ENCODE results near the gene TMEM87B.
A peak's percentile ranks its signal among the peaks of the same experiment; 100 is the strongest.
"Not testable (repeated sequence)": the region's sequence is repeated elsewhere in the genome, so short reads cannot be mapped to it uniquely, and the experiment has no call there.

TMEM87B gene

DNA sequence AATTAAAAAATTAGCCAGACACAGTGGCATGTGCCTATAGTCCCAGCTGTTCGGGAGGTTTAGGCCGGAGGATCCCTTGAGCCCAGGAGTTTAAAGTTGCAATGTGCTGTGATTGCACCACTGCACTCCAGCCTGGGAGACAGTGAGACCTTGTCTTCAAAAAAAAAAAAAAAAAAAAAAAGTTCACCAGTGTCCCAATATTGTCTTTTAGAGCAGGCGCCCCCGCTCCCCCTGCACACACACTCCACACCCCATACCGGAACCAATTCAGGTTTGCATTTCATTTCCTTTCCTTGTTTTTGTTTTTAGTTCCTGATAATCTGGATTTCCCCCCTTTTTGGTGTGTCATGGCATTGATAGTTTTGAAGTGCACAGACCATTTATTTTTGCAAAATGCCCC, 10.4 kb downstream of the TMEM87B start:
- Mint-ChIP-seq H3K4me1 (peaks cover 36% of the 10 kb centered on the region), H3K27ac (peak overlapping the region; percentile 73)

DNA sequence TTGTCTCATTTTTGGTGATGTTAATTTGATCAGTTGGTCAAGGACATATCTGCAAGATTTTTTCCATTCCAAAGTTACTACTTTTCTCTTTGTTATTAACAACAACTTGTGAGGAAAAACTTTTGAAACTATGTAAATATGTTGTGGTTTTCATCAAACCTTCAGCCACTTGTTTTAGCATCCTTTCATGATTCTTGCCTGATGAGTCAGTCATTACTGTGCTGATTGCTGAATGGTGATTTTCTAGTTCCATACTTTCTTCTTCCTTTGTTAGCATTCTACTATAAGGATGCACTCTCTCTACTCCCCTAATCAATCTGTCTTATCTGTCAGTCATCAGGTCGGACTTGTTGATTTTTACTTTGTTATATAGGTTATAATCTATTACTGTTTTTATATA, 10.9 kb downstream of the TMEM87B start:
- DNase-seq (ENCODE audit: low spot score in 2 of 2), result no peak
- Mint-ChIP-seq H3K4me3 (no peak overlapping the region), H3K4me1 (peaks cover 36% of the 10 kb centered on the region), H3K36me3 (peaks cover 59% of the 10 kb centered on the region), H3K27me3 (no peaks in the 10 kb centered on the region), H3K27ac (peak overlapping the region; percentile 73), H3K9me3 (peaks cover 3% of the 10 kb centered on the region)
- ATAC-seq (ENCODE audit: low read depth), result no peak

More for the DNA sequence above, 10.4 kb downstream of the TMEM87B start:
- Mint-ChIP-seq H3K9me3 (peaks cover 3% of the 10 kb centered on the region), H3K4me3 (no peak overlapping the region), H3K27me3 (no peaks in the 10 kb centered on the region), H3K36me3 (peaks cover 58% of the 10 kb centered on the region)
- DNase-seq (ENCODE audit: low spot score in 2 of 2) (no peak), ATAC-seq (ENCODE audit: low read depth) (no peak)

DNA sequence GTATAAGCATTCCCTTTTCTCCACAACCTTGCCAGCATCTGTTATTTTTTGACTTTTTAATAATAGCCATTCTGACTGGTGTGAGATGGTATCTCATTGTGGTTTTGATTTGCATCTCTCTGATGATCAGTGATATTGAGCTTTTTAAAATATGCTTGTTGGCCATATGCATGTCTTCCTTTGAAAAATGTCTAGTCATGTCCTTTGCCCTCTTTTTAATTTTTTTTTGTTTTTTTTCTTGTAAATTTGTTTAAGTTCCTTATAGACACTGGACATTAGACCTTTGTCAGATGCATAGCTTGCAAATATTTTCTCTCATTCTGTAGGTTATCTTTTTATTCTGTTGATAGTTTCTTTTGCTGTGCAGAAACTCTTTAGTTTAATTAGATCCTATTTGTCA, 14.7 kb downstream of the TMEM87B start:
- not testable (repeated sequence) for DNase-seq (ENCODE audit: low spot score in 2 of 2); ATAC-seq (ENCODE audit: low read depth); H3K27me3 Mint-ChIP-seq; H3K4me3 Mint-ChIP-seq; H3K27ac Mint-ChIP-seq; H3K9me3 Mint-ChIP-seq
- H3K36me3 Mint-ChIP-seq, result peaks cover 63% of the 10 kb centered on the region
- peaks cover 29% of the 10 kb centered on the region for H3K4me1 Mint-ChIP-seq

DNA sequence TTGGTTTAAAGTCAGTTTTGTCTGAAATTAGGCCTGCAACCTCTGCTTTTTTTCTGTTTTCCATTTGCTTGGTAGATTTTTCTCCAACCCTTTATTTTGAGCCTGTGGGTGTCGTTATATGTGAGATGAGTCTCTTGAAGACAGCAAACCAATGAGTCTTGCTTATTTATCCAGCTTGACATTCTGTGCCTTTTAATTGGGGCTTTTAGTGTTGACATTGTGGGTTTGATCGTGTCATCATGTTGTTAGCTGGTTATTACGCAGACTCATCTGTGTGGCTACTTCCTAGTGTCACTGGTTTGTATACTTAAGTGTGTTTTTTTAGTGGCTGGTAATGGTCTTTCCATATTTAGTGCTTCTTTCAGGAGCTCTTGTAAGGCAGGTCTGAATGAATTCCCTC, 18.8 kb downstream of the TMEM87B start:
- ATAC-seq (ENCODE audit: low read depth) (no peak), DNase-seq (ENCODE audit: low spot score in 2 of 2) (no peak)
- peaks cover 51% of the 10 kb centered on the region for H3K36me3 Mint-ChIP-seq
- H3K27me3 Mint-ChIP-seq, result no peaks in the 10 kb centered on the region
- H3K4me3 Mint-ChIP-seq, result no peak overlapping the region
- H3K9me3 Mint-ChIP-seq, result peaks cover 8% of the 10 kb centered on the region
- no peak overlapping the region for H3K27ac Mint-ChIP-seq
- peaks cover 26% of the 10 kb centered on the region for H3K4me1 Mint-ChIP-seq

DNA sequence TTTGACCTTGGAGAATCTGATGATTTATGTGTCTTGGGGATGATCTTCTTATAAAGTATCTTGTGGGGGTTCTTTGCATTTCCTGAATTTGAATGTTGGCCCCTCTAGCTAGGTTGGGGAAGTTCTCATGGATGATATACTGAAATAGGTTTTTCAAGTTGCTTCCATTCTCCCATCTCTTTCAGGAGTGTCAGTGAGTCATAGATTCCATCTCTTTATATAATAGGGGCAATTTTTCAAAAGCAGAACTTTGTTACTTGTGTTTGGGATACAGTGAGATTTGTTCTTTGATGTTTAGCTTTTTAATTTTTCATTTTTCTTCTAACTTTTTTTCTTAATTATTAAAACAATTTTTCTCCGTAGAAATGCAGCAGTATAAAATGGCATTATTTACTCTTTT, 19.4 kb downstream of the TMEM87B start:
- Mint-ChIP-seq H3K27me3 (no peaks in the 10 kb centered on the region), H3K4me1 (peaks cover 24% of the 10 kb centered on the region), H3K27ac (no peak overlapping the region)

DNA sequence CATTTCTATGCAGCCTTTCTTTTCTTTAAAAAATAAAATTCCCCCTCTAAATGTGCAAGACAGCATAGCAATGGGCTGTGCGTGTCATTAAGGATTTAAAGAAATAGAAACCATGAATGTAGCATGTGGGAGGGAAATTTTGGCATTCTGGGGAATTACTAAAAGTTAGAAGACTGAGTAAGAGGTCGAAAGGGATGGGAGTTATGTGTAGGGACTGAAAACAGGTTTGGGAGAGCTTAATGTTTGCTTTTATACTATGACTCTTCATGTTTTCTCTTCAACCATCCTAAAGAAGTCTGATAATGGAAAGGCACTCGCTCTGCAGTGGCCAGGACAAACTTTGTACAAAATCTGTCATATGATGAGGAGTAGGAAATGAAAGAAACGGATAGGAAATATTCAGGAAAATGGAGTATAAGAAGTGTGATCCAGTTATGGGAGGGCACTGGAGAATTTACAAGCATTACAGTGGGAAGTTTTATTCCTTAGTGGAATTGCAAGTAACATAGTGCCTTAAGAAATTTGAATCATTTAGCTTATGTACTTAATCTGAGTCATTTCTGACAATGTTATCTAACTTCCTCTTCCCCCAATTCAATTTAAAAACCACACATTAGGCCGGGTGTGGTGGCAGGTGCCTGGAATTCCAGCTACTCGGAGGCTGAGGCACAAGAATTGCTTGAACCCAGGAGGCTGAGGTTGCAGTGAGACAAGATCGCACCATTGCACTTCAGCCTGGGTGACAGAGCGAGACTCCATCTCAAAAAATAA, 20.6 kb downstream of the TMEM87B start:
- Mint-ChIP-seq H3K27ac (peak overlapping the region; percentile 11), H3K4me1 (peaks cover 23% of the 10 kb centered on the region), H3K27me3 (no peaks in the 10 kb centered on the region), H3K36me3 (peaks cover 48% of the 10 kb centered on the region), H3K4me3 (no peak overlapping the region), H3K9me3 (peaks cover 5% of the 10 kb centered on the region)
- ATAC-seq (ENCODE audit: low read depth) (no peak), DNase-seq (ENCODE audit: low spot score in 2 of 2) (no peak)

More for the DNA sequence above, 19.4 kb downstream of the TMEM87B start:
- DNase-seq (ENCODE audit: low spot score in 2 of 2) (no peak), ATAC-seq (ENCODE audit: low read depth) (no peak)
- H3K9me3 Mint-ChIP-seq, result peaks cover 5% of the 10 kb centered on the region
- H3K4me3 Mint-ChIP-seq, result no peak overlapping the region
- peaks cover 52% of the 10 kb centered on the region for H3K36me3 Mint-ChIP-seq

DNA sequence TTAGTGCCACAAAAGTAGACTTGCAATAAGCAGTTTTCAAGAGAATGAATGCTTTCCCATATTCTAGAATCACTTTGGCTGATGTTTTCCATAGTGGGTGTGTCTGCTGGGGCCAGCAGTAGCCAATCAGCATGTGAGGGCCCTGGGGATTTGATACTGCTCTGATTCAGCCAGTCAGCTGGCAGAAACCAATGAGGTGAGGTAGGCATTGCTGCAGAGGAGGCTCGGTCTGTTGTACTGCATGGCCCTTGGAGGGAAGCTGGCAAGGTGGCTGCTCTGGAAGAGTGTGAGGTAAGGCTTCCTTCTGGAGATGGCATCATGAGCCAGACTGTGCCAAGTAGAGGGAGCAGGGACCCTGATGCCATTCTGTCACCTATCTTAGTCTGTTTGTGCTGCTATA, 22.7 kb downstream of the TMEM87B start:
- peaks cover 5% of the 10 kb centered on the region for H3K9me3 Mint-ChIP-seq
- ATAC-seq (ENCODE audit: low read depth) (no peak), DNase-seq (ENCODE audit: low spot score in 2 of 2) (no peak)
- peaks cover 17% of the 10 kb centered on the region for H3K4me1 Mint-ChIP-seq
- H3K27ac Mint-ChIP-seq, result peak overlapping the region; percentile 23
- H3K27me3 Mint-ChIP-seq, result no peaks in the 10 kb centered on the region
- no peak overlapping the region for H3K4me3 Mint-ChIP-seq
- H3K36me3 Mint-ChIP-seq, result peaks cover 50% of the 10 kb centered on the region

DNA sequence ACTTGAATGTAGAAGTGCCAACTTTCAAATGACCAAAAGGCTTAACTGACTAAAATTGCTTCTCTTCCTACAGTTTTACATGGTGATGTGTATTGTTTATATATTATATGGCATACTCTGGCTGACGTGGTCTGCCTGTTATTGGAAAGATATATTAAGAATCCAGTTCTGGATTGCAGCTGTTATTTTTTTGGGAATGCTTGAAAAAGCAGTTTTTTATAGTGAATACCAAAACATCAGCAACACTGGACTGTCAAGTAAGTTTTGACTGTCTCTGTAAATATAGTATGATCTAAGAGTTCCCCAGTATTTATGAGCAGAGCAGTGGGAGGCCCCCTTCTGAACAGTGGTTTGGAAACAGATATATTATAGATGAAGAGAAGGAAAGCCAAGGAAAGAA, 26.2 kb downstream of the TMEM87B start:
- Mint-ChIP-seq H3K9me3 (no peaks in the 10 kb centered on the region), H3K4me3 (no peak overlapping the region)

DNA sequence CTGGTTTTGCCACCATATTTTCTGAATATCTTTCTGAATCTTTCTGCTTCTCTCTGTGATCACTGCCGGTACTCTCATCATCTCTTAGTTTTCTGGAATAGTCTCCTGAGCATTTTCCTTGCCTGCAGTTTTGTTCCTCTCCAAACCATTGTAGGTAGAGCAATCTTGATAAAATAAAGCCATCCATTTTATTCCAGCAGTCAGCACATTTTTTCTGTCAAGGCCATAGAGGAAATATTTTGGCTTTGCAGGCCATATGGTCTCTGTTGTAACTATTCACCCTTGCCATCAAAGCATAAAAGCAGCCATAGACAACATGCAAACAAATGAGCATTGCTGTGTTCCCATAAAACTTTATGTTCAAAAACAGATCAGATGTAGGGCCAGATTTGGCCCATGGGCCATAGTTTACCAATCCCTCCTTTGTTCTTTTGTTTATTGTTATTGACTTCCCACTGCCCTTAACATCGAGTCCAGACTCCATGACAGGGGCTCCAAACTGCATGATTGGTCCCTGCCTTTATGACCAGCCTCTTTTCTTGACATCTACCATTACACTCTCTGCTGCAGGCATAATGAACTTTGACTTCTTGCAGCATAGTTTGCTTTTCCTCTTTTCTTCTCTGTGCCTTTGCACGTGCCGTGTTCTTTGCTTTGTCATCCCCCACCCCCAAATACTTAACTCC, 29.8 kb downstream of the TMEM87B start:
- no peak for DNase-seq (ENCODE audit: low spot score in 2 of 2)
- peaks cover 31% of the 10 kb centered on the region for H3K4me1 Mint-ChIP-seq
- no peak for ATAC-seq (ENCODE audit: low read depth)
- no peak overlapping the region for H3K4me3 Mint-ChIP-seq
- H3K27me3 Mint-ChIP-seq, result no peaks in the 10 kb centered on the region
- no peaks in the 10 kb centered on the region for H3K9me3 Mint-ChIP-seq
- H3K27ac Mint-ChIP-seq, result peak overlapping the region; percentile 94
- H3K36me3 Mint-ChIP-seq, result peaks cover 60% of the 10 kb centered on the region

More for the DNA sequence above, 26.2 kb downstream of the TMEM87B start:
- DNase-seq (ENCODE audit: low spot score in 2 of 2) (no peak), ATAC-seq (ENCODE audit: low read depth) (no peak)
- Mint-ChIP-seq H3K36me3 (peaks cover 47% of the 10 kb centered on the region), H3K27me3 (no peaks in the 10 kb centered on the region), H3K27ac (no peak overlapping the region), H3K4me1 (peaks cover 17% of the 10 kb centered on the region)

DNA sequence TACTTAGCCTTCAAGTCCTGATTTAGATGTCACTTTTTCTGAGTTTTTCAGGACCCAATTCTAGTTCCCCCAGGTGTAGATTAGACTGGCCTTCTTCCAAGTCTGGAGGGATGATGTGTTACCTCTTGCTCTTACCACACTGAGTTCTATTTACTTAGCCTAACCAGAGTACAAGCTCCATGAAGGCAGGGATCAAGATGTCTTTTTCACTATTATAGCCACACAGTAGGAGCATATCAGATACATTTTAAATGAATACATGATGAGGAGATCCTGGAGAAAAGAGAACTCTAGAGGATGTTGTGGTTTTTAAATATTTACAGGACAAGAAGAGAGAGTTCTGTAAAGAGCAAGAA, 30.3 kb downstream of the TMEM87B start:
- ATAC-seq (ENCODE audit: low read depth), result no peak
- Mint-ChIP-seq H3K9me3 (no peaks in the 10 kb centered on the region), H3K27me3 (no peaks in the 10 kb centered on the region), H3K36me3 (peaks cover 64% of the 10 kb centered on the region), H3K4me1 (peaks cover 31% of the 10 kb centered on the region), H3K4me3 (no peak overlapping the region), H3K27ac (peak overlapping the region; percentile 94)
- DNase-seq (ENCODE audit: low spot score in 2 of 2), result no peak

DNA sequence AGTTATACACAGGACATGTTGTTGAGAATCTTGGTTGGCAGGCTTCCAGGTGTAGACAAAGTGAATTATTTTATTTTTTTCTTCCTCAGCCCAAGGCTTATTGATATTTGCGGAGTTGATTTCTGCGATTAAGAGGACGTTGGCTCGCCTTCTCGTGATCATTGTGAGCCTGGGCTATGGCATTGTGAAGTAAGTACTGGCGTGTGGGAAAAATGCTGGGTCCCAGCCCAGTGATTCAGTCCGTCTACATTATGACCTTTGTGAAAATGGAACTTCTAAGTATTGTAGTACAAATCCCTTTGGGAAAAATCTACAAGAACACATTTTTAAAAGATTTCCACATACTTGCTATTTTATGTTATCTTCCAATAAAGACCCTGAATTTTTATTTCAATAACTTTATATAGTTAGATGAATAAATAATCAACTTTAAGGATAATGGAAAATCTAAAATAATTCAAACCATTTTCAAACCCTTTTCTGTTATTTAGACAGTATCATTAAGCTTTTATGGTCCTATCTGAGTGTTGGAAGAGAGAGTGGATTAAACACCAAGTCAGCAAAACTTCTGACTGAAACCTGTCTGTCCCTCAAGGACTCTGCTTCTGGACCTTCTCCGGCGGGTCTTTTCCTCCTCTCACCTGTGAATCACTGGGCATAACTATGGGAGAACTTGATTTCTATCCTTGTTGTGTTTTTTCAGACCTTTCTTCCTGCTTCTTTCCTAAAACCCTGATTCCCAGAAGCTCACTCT, 31.0 kb downstream of the TMEM87B start:
- H3K27ac Mint-ChIP-seq, result peak overlapping the region; percentile 94
- no peak for ATAC-seq (ENCODE audit: low read depth)
- H3K36me3 Mint-ChIP-seq, result peaks cover 59% of the 10 kb centered on the region

DNA sequence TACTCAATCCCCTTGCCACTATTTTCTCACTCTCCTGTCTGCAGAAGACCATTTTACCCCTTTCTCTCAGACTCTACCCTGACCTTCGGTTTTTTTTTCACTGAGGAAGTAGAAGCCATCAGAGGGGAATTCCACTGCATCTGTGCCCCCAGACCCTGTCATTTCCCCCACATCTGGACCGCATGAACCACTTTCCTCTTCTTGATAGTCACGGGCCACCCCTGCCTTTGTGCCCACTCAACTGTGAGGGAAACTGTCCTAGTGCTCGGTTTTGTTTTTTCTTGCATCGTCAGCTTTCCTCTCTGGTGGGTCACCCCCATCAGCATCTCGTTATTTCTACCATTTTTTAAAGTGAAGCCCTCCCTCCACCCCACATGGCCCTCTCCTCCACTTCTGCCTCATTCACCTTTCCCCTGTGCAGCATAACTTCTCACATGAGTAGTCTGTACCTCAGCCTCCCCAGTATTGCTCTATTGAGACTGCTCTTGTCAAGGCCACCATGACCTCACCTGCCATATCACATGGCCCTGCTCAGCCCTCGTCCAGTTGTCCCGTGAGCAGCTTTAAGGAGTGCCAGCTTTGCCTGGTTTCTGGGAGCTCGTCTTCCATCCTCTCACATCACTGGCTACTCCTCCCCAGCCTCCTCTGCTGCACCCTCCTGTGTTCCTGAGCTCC, 32.4 kb downstream of the TMEM87B start:
- H3K36me3 Mint-ChIP-seq, result peaks cover 60% of the 10 kb centered on the region
- DNase-seq (ENCODE audit: low spot score in 2 of 2) (peak; percentile 25 to 48), ATAC-seq (ENCODE audit: low read depth) (peak; percentile 98)
- no peaks in the 10 kb centered on the region for H3K9me3 Mint-ChIP-seq
- H3K4me1 Mint-ChIP-seq, result peaks cover 38% of the 10 kb centered on the region
- H3K4me3 Mint-ChIP-seq, result peak overlapping the region; percentile 39
- H3K27ac Mint-ChIP-seq, result peak overlapping the region; percentile 94
- H3K27me3 Mint-ChIP-seq, result no peaks in the 10 kb centered on the region

More for the DNA sequence above, 31.0 kb downstream of the TMEM87B start:
- H3K4me3 Mint-ChIP-seq, result no peak overlapping the region
- peaks cover 31% of the 10 kb centered on the region for H3K4me1 Mint-ChIP-seq
- H3K9me3 Mint-ChIP-seq, result no peaks in the 10 kb centered on the region
- no peak for DNase-seq (ENCODE audit: low spot score in 2 of 2)
- no peaks in the 10 kb centered on the region for H3K27me3 Mint-ChIP-seq

DNA sequence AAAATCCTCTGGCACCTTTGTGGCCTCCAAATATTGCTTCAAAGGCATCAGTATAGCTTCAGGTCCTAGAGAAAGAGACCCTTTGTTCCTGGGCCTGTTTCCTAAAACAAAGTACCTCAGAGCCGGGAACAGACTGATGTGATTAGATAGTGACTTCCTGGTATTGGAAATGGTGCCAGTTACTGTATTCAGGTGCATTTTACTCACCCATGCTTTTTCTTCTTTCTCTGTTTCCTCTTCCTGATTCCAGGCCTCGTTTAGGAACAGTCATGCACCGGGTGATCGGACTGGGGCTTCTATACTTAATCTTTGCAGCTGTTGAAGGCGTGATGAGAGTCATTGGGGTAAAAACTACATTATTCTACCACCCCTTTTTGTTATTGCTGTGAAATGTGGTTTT, 34.3 kb downstream of the TMEM87B start:
- no peaks in the 10 kb centered on the region for H3K9me3 Mint-ChIP-seq
- H3K4me3 Mint-ChIP-seq, result no peak overlapping the region
- H3K27me3 Mint-ChIP-seq, result no peaks in the 10 kb centered on the region
- no peak for ATAC-seq (ENCODE audit: low read depth)
- H3K36me3 Mint-ChIP-seq, result peaks cover 53% of the 10 kb centered on the region
- no peak for DNase-seq (ENCODE audit: low spot score in 2 of 2)
- peaks cover 35% of the 10 kb centered on the region for H3K4me1 Mint-ChIP-seq
- no peak overlapping the region for H3K27ac Mint-ChIP-seq
